OCI-LY7 (cell line): ENCODE data around the gene GALNT10. TPM values are rescaled to one million over a fixed set of nuclear protein-coding genes. Genes with fewer than 3 reads are reported as not detected.

Experiments used
- BruUV-seq: library from RNA; stranded (reverse); fragments of 400-500 nt; replicated peaks from 2 replicates; lab custom pipeline; 2021; lab: Mats Ljungman, UMichigan
- CTCF ChIA-PET: fragments of 300-600 bp; sonication (Branson Sonifier 250); formaldehyde crosslinking; loops from one replicate; lab custom pipeline; 2022; ENCODE audit warnings: antibody characterized with exemption; ENCODE audit not compliant: unreplicated experiment; lab: Charles Lee
- POLR2A ChIA-PET: fragments of 300-600 bp; sonication (Branson Sonifier 250); formaldehyde crosslinking; loops from one replicate; lab custom pipeline; 2022; ENCODE audit warnings: antibody characterized with exemption; lab: Charles Lee
- DNase-seq: peaks from one replicate; pipeline ENCODE4 v3.0.0-alpha.2; 2015; ENCODE audit warnings: low spot score
- H2AFZ ChIP-seq: fragments of 200-600 bp; sonication (generic), shearing (Covaris generic); 2 replicates; pipeline ENCODE4 v1.6.1; 2014; ENCODE audit warnings: mild to moderate bottlenecking, antibody characterized with exemption, low read length, moderate library complexity
- H3K27ac ChIP-seq: fragments of 200-600 bp; sonication (generic); 2 replicates; pipeline ENCODE4 v1.5.1; 2014; ENCODE audit warnings: mixed run types, low read depth, mild to moderate bottlenecking, moderate library complexity, low read length, inconsistent platforms; ENCODE audit not compliant: poor library complexity, severe bottlenecking
- H3K36me3 ChIP-seq: fragments of 200-600 bp; sonication (generic); 2 replicates; pipeline ENCODE4 v1.6.1; 2014; ENCODE audit warnings: mild to moderate bottlenecking, antibody characterized with exemption, low read length, moderate library complexity, mixed read lengths; ENCODE audit not compliant: insufficient read depth
- H3K4me1 ChIP-seq: fragments of 200-600 bp; sonication (generic); 2 replicates; pipeline ENCODE4 v1.5.1; 2014; ENCODE audit warnings: mild to moderate bottlenecking, low read length; ENCODE audit not compliant: insufficient read depth, poor library complexity, severe bottlenecking
- H3K4me2 ChIP-seq: fragments of 200-600 bp; sonication (generic); 2 replicates; pipeline ENCODE4 v1.6.1; 2014; ENCODE audit warnings: mild to moderate bottlenecking, low read length
- H3K4me3 ChIP-seq: fragments of 200-600 bp; sonication (generic); 2 replicates; pipeline ENCODE4 v1.5.1; 2014; ENCODE audit warnings: mild to moderate bottlenecking, low read depth, low read length; ENCODE audit not compliant: poor library complexity, severe bottlenecking
- H3K79me2 ChIP-seq: fragments of 200-600 bp; sonication (generic); 2 replicates; pipeline ENCODE4 v1.6.1; 2016; ENCODE audit warnings: low read depth, mild to moderate bottlenecking, low read length, moderate library complexity, mixed read lengths; ENCODE audit not compliant: insufficient read depth
- H3K9me2 ChIP-seq: fragments of 200-600 bp; sonication (generic); 2 replicates; pipeline ENCODE4 v1.6.1; 2016; ENCODE audit warnings: mild to moderate bottlenecking, low read length, mixed read lengths; ENCODE audit not compliant: insufficient read depth
- H3K9me3 ChIP-seq: fragments of 200-600 bp; sonication (generic); 2 replicates; pipeline ENCODE4 v1.6.1; 2014; ENCODE audit warnings: mild to moderate bottlenecking, mixed run types, low read length, mixed read lengths
- H4K20me1 ChIP-seq: fragments of 200-600 bp; sonication (generic); 2 replicates; pipeline ENCODE4 v1.6.1; 2014; ENCODE audit warnings: mild to moderate bottlenecking, antibody characterized with exemption, low read length, moderate library complexity, mixed read lengths; ENCODE audit not compliant: insufficient read depth
- EZH2phosphoT487 ChIP-seq: fragments of 200-600 bp; sonication (generic); IDR thresholded peaks from 2 replicates; pipeline ENCODE4 v1.6.1; 2018; ENCODE audit warnings: low read depth, borderline replicate concordance, mild to moderate bottlenecking, mixed run types, antibody characterized with exemption, low read length, moderate library complexity, mixed read lengths
- intact Hi-C: fragments of 100-400 bp; cut with micrococcal nuclease; formaldehyde crosslinking; loops from one replicate; pipeline ENCODE4 v1.10.0; 2022; ENCODE audit not compliant: unreplicated experiment
- total RNA-seq, 2 experiments: library from RNA; depleted of rRNA in 1 of 2; stranded (reverse); fragments of >200 nt in 1 of 2; shearing (Covaris generic) in 1 of 2; gene quantifications; 2 replicates each; pipeline ENCODE4 v1.2.3, GENCODE V29; 2014 to 2022
- TF ChIP-seq, protein P1 (sequence below): fragments of 200-600 bp; sonication (generic); conservative IDR thresholded peaks from 2 replicates; pipeline ENCODE4 v1.5.1; 2014; ENCODE audit warnings: mild to moderate bottlenecking, antibody characterized with exemption, low read length, moderate library complexity, mixed read lengths

Gene GALNT10
- total RNA-seq, 2 experiments from 2014 or later, result 7.3 to 20.6 TPM

DNA sequence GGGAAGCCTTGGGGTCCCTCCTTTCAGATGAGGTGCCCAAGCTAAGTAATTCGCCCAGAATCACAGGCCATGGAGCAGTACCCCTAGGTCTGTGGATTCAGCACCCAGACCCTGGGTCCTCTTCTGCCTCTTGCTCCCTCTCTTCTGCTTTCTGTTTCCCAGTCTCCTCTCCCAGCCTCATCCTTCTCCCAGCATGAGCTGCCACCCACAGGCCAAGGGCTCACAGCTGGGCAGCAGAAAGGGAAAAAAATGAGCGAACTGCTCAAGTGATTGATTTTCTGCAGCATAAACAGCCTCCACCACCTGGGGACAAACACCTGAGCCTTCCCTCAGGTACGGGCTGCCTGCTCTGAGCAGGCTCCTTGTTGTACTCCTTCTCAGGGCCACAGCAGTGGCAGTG lies 141.4 kb downstream of the GALNT10 start:
- BruUV-seq, result no TSS peak
- no peak for DNase-seq
- Histone ChIP-seq H3K27ac (no peak overlapping the region), H3K9me3 (no peaks in the 10 kb centered on the region), H3K4me2 (no peak overlapping the region), H3K9me2 (no peaks in the 10 kb centered on the region), H3K36me3 (no peaks in the 10 kb centered on the region), H4K20me1 (no peaks in the 10 kb centered on the region), H3K4me3 (no peak overlapping the region), H3K4me1 (no peaks in the 10 kb centered on the region), H3K79me2 (no peaks in the 10 kb centered on the region), H2AFZ (no peak overlapping the region)
- intact Hi-C loops, result no loop called here
- CTCF ChIA-PET, result no interaction called here
- TF ChIP-seq, protein P1, sequence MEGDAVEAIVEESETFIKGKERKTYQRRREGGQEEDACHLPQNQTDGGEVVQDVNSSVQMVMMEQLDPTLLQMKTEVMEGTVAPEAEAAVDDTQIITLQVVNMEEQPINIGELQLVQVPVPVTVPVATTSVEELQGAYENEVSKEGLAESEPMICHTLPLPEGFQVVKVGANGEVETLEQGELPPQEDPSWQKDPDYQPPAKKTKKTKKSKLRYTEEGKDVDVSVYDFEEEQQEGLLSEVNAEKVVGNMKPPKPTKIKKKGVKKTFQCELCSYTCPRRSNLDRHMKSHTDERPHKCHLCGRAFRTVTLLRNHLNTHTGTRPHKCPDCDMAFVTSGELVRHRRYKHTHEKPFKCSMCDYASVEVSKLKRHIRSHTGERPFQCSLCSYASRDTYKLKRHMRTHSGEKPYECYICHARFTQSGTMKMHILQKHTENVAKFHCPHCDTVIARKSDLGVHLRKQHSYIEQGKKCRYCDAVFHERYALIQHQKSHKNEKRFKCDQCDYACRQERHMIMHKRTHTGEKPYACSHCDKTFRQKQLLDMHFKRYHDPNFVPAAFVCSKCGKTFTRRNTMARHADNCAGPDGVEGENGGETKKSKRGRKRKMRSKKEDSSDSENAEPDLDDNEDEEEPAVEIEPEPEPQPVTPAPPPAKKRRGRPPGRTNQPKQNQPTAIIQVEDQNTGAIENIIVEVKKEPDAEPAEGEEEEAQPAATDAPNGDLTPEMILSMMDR, result no peak
- no peak for TF ChIP-seq EZH2phosphoT487
- POLR2A ChIA-PET, result interaction anchor here (0.5 kb wide), 1 partner anchor 119 kb away, joined by 3 read pairs; no protein-coding TSS in a partner anchor

DNA sequence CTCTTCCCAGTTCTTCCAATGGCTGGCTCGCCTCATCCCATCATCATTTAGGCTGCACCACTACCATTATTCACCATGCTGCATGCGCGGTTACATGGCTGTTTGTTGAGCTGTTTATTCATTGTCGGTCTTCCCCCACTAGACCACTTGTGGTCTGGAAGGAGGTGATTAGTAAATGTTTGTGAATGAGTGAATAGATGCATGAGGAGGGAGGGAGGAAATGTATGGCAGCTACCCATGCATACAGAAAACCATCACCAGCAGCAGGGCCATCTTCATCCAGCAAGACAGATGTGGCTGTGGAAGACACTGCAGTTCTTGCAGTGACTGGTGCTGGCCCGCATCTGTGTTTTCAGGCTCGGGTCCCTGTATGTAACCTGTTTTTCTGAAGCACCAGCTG lies 141.9 kb downstream of the GALNT10 start:
- no peak overlapping the region for H2AFZ ChIP-seq
- ChIA-PET POLR2A (no interaction called here), CTCF (no interaction called here)
- H3K27ac ChIP-seq, result no peak overlapping the region
- no peak overlapping the region for H3K4me2 ChIP-seq
- no peaks in the 10 kb centered on the region for H3K4me1 ChIP-seq
- BruUV-seq, result no TSS peak
- intact Hi-C loops, result no loop called here
- no peaks in the 10 kb centered on the region for H3K9me3 ChIP-seq
- H3K4me3 ChIP-seq, result no peak overlapping the region
- no peaks in the 10 kb centered on the region for H3K9me2 ChIP-seq
- no peak for TF ChIP-seq EZH2phosphoT487
- TF ChIP-seq, protein P1, result no peak
- H3K79me2 ChIP-seq, result no peaks in the 10 kb centered on the region
- no peak for DNase-seq
- H4K20me1 ChIP-seq, result no peaks in the 10 kb centered on the region
- no peaks in the 10 kb centered on the region for H3K36me3 ChIP-seq

DNA sequence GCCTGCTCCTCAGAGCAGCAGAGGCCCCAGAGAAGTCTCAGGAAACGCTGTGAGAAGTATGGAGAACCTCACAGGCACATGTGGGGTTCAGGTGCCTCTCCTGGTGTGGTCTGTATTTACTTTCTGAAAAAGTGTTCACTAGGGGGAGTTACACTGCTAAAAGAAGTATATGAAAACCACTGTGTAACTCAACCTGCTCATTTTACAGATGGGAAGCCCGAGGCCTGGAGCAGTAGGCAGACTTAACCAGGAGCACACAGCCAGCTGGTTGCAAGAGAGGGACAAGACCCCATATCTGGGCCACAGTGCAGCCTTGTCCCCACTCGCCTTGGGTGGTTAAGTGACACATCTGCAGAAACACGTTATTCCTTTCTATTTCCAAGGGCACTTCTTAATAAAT lies 142.5 kb downstream of the GALNT10 start:
- ChIA-PET POLR2A (no interaction called here), CTCF (no interaction called here)
- intact Hi-C loops, result no loop called here

More for the DNA sequence above, 142.5 kb downstream of the GALNT10 start:
- H4K20me1 ChIP-seq, result no peaks in the 10 kb centered on the region
- H3K4me2 ChIP-seq, result no peak overlapping the region
- H3K4me3 ChIP-seq, result no peak overlapping the region
- no peak for DNase-seq
- H3K27ac ChIP-seq, result no peak overlapping the region
- no peaks in the 10 kb centered on the region for H3K9me3 ChIP-seq
- no TSS peak for BruUV-seq
- H3K4me1 ChIP-seq, result no peaks in the 10 kb centered on the region
- no peaks in the 10 kb centered on the region for H3K9me2 ChIP-seq
- H3K36me3 ChIP-seq, result no peaks in the 10 kb centered on the region
- H2AFZ ChIP-seq, result no peak overlapping the region
- H3K79me2 ChIP-seq, result no peaks in the 10 kb centered on the region
- TF ChIP-seq, protein P1, result no peak
- TF ChIP-seq EZH2phosphoT487, result no peak
